AML-193 (cell line): Measurements from ENCODE around the gene RAB5B.
"Not testable (repeated sequence)": the region's sequence is repeated elsewhere in the genome, so short reads cannot be mapped to it uniquely, and the experiment has no call there.

Experiments
- DNase-seq, 2 experiments: peaks; one replicate each; lab custom pipeline; 2025; lab: John Stamatoyannopoulos, UW

The RAB5B gene

DNA sequence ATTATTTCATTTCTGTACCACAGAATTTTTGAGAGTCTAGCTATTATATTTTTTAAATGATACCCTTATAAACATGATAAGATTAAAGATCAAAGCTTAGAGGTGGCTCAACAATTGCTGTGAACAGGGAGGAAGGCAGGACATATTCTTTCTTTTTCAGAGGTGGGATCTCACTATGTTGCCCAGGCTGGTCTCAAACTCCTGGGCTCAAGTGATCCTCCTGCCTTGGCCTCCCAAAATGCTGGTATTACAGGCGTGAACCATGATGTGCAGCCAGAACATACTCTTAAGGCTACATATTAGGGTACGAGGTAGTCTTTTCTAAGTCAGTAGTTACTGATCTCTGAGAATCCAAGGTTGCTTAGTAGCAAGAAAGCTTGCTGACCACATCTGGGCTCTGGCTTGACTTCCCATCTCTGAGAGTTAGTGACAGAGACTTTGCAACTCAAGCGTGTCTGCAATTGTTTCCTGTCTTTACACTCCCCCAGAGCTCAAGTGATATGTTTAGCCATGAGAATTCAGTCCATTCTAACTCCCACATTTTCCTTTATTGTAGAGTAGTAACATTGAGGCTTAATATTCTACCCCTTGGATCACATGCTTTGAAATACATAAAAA, 8.6 kb downstream of the RAB5B start:
- peak; percentile 72 to 82 for DNase-seq

DNA sequence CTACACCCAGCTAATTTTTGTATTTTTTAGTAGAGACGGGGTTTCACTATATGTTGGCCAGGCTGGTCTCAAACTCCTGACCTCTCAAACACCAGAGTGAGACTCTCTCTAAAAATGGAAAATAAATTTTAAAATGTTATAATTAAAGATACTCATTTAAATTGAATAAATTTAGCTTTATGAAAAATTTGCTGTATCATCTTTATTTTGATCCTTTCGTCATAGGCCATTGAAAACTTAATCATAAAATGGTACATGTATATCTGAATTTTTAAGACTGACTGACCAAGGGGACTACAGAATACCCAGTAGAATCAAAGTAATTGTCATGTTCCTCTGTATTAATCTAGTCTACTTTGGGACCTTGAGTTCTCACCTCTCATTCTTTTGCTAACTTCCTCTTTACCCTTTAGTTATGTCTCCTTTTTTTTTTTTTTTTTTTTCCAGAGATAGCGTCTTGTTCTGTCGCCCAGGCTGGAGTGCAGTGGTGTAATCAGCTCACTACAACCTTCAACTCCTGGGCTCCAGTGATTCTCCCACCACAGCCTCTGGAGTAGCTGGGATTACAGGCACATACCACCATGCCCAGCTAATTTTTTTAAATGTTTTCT, 9.5 kb downstream of the RAB5B start:
- DNase-seq = peak; percentile 36 to 51

DNA sequence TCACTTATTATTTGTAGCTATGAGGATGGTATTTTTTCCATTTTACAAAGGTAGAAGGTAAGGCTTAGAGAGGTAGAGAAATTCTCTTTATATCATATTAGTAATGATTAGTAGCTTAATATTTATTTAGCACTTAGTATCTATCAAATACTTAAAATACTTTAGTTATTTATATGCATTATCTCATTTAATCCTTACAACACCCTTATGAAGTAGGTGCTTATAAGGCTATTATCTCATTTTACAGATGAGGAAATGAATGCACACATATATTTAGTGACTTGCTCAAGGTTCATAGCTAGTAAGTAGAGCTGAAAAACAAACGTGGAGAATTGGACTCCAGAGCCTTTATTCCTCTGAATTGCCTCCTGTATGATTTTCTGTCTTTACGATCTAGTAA, 11.0 kb downstream of the RAB5B start:
- DNase-seq = no peak

DNA sequence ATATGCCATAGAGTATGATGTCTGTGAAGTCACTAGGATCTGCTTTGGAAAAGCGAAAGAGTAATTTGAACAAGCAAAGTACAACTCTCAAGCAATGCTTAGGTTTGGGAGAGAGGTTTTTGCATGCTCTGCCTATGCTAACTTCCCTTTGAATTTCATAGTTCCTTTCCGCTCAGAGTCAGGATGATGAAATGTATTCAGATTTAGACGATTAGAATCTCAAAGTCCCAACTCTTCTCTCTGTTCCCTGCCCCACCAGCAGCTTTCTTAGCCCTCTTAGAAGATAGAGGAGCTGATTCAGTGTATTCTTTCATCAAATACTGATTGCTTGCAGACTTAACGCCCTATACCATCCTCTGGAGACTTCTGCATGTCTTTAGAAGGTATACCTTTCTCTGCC, 11.5 kb downstream of the RAB5B start:
- DNase-seq = no peak

DNA sequence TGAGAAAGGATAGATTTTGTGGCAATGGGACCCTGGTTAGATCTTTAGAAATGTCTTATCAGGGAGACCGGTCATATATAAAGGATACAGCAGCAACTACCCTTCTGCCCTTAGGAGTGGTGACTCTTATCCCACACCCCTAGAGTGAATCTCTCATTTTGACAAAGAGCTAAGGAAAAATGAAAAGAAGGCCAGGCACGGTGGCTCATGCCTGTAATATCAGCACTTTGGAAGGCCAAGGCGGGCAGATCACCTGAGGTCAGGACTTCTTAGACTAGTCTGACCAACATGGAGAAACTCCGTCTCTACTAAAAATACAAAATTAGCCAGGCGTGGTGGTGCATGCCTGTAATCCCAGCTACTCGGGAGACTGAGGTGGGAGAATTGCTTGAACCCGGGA, 12.1 kb downstream of the RAB5B start:
- not testable (repeated sequence) for DNase-seq

DNA sequence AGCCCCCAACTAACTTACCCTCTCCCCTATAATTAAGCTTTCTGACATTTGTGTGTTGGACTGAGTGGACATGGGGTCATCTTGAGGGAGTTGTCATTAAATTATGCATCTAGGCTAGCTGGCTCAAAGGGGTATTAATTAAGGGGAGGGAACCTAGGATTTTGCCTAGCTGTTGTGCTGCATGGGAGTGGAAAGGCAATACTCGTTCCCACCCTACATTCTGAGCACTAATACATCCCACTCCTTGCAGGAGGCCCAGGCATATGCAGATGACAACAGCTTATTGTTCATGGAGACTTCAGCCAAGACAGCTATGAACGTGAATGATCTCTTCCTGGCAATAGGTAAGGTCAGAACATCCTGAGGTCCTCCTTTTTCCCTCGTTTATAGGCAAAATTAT, 17.2 kb downstream of the RAB5B start:
- no peak for DNase-seq

DNA sequence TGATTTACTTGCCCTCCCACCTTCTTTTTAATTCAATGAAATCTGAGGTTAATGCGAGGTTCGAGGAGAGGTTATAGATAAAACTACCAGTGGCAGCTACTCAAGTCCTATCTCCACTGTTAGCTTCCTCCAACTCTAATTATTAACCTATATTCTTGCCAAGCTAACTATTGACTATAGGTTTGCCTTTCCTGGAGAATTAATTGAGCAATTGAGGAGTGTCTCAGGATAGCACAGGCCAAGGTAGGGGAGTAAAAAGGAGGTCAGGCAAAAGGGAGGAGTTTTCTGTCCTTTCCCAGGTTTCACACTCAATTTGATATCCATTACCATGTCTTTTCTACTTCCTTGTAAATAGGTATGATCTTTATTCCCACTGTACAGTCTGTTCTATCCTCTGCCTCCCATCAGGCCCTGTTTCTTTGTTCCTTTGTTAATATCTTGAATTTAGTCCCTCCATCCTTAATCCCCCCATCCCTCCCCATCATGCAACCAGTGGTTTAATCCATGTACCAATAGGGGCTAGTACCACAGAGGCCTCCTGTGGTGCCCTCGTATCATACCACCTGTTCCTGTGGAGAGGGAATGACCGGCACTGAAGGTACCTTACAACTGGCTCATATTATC, 19.5 kb downstream of the RAB5B start:
- DNase-seq = no peak

DNA sequence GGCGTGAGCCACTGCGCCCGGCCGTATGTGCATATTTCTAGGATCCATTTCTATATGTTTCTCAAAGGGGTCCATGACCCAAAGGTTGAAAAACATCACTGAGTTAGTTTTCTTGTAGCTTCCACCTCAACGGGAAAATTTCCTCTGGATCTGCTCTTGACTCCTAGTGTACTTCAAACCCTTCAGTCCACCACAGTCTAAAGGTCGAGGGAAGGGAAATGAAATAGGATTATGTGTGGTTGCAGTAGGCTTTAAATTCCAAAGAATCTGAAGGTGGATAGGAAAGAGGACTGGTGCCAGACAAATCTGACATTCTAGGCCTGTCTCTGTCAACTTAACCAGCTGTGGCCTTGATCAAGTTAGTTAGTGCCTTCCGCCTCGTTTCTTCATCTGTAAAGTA, 21.5 kb downstream of the RAB5B start:
- DNase-seq = no peak

DNA sequence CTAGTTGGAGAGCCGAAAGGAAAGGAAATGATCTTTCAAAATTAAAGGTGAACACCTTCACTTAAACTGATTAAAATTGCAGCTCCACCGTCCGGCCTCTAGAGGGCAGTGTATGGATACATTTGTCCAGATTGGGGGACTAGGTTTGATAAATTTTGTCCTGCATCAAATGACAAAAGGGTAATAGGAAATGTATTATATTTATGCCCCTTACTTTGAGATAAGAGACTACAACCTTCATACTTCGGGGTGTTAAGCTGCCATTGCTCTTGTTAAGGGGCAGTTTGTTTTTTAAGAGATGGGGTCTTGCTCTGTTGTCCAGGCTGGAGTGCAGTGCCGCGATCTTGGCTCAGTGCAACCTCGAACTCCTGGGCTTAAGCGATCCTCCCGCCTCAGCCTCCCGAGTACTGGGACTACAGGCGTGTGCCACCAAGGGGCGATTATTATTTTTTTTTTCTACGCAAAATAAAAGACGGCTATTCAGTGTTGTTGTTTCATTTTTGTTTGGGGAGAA, 22.4 kb downstream of the RAB5B start:
- peak; percentile 54 to 69 for DNase-seq

DNA sequence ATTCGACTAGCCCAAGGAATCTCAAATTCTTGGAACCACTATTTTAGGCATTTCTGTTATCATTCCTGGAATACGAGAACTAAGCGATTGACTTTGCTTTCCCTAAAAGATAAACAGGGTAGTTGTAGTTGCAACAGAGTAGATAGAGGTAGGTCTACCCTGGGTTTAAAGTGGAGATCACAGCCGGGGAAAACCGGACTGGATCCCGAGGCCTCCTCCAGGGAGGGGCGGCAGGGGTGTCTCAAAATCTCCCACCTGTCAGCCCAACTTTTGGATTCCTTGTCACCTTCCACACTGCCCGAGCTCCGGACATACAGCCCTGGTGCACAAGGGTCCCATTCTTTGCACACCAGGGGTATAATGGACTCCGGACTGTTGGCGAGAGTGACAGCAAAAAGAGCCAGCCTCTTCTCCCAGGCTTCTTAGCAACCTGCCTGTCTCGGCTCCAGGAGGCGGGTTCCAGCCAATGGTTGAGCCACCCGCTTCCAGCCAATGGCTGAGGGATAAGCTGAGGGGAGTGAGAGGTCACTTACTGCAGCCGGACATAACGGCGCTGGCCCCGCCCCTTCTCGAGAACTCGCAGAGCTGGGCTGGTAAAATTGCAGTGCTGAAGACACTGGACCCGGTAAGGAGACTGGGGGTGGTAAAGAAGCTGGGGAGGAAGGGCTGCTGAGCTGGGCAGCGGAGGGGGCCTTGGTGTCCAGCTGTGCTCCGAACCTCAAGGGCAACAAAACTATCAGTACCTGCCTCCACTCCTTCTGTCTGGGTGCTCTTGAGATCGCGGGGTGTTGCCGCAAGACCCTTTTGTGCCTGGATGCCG, 23.0 kb downstream of the RAB5B start, which contains the start of gene SUOX:
Gene SUOX (plus strand): TSS at position 562 of the 820 bp plus-strand sequence. CDS start 4,946 bp downstream, outside the sequence.
- DNase-seq = peak; percentile 96 to 97

DNA sequence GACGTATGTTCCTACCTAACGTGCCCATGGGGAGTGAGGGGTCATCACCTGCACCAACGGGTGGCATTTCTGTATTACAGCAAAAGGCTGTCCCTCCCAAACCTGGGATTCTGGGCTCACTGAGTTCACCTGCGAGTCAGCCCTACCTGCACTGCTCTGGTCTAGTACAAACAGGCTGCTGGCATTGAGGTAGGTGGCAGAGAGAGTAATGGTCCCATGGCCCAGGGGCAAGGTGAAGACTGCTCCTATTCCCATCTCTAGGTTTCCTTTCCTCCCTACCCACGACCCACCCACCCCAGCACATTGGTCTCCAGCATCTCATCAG, 23.6 kb downstream of the RAB5B start:
- no peak for DNase-seq

DNA sequence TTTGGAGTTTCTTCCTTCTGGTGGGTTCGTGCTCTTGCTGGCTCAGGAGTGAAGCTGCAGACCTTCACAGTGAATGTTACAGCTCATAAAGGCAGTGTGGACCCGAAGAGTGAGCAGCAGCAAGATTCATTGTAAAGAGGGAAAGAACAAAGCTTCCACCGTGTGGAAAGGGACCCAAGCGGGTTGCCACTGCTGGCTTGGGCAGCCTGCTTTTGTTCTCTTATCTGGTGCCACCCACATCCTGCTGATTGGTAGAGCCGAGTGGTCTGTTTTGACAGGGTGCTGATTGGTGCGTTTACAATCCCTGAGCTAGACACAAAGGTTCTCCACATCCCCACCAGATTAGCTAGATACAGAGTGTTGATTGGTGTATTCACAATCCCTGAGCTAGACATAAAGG, 25.6 kb downstream of the RAB5B start:
- DNase-seq = not testable (repeated sequence)

DNA sequence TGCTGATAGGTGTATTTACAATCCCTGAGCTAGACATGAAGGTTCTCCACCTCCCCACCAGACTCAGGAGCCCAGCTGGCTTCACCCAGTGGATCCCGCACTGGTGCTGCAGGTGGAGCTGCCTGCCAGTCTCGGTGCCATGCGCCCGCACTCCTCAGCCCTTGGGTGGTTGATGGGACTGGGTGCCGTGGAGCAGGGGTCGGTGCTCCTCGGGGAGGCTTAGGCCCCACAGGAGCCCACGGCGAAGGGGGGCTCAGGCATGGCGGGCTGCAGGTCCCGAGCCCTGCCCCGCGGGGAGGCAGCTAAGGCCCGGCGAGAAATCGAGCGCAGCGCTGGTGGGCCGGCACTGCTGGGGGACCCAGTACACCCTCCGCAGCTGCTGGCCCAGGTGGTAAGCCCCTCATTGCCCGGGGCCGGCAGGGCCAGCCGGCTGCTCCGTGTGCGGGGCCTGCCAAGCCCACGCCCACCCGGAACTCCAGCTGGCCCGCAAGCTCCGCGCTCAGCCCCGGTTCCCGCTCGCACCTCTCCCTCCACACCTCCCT, 26.2 kb downstream of the RAB5B start:
- DNase-seq = not testable (repeated sequence)

DNA sequence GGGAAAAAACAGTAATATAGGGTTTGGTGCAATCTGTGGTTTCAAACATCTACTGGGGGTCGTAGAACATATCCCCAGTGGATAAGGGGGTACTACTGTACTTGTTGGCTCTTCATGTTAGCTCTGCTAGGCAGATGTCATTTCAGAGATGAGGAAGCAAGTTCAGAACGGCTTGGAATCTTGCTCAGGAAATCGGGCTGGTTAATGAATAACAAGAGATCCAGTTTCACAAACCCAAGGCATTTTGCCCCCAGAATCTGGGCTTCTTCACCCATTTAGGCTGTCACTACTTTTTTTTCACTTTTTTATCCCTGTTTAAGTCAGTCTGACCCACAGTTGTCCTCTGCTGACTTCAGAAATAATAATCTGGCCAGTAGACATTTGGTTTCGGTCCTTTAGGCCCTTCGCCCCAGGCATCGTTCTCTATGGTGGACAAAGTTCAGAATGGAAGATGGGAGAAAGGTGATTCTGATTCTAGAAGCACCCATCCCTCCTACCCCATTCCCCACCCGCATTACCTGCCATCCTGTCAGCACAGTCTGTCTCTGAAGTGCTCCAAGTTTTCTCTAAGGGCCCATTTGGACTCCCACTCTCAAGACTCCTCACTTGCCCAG, 27.7 kb downstream of the RAB5B start:
- no peak for DNase-seq

DNA sequence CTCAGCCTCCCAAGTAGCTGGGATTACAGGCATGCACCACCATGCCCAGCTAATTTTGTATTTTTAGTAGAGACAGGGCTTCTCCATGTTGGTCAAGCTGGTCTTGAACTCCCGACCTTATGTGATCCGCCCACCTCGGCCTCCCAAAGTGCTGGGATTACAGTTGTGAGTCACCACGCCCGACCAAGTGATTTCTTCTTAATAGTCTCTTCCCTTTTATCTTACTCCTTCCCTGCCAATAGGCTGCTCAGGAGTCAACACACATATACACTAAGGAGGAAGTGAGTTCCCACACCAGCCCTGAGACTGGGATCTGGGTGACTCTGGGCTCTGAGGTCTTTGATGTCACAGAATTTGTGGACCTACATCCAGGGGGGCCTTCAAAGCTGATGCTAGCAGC, 29.5 kb downstream of the RAB5B start:
- not testable (repeated sequence) for DNase-seq

DNA sequence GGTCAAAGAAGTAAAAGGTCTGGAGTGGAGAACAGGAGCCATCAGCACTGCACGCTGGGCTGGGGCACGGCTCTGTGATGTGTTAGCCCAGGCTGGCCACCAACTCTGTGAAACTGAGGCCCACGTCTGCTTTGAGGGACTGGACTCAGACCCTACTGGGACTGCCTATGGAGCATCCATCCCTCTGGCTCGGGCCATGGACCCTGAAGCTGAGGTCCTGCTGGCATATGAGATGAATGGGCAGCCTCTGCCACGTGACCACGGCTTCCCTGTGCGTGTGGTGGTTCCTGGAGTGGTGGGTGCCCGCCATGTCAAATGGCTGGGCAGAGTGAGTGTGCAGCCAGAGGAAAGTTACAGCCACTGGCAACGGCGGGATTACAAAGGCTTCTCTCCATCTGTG, 30.3 kb downstream of the RAB5B start:
- DNase-seq = no peak

DNA sequence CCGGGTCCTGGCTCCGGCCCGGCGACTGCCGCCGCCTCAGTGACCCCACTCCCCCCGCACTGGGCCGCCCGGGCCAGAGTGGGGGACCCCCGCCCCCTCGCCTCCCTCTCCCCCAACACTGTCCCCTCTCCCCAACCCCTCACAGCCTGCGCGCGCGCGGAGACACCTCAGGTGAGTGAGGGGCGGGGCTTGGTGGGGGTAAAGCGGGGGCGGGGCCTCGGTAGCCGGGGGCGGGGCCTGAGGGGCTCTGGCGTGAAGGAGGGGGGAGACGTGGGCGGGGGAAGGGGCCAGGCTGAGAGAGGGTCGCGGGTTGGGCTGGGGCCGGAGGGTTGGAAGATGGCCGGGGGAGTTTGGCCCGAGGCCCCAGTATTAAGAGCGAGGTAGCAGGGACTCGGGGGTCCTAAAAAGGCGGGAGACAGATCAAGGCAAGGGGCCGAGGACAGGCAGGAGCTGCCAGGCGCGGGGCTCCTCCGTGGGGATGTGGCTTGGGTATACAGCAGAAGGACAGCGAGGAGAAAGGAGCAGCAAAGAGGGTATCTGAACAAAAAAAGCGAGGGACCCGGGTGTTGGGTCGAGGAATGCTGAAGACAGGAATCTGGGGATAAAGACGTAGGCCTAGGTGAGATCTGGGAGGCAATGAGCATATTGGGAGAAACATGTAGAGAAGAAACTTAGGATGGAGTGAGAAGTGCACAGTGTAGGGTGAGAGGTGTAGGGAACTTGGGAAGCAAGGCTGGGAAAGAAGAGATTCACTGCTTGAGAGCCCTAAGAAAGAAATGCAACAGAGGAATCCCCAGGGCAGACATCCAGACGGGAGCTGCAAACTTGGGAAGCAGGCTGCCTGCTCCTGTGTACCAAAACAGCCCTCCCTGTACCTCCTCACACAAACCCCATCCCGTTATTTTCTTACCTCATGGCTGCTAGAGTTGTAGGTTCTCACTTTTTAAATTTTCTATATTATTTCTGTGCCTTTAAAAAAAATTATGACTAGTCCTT, 34.0 kb downstream of the RAB5B start:
- DNase-seq = no peak

DNA sequence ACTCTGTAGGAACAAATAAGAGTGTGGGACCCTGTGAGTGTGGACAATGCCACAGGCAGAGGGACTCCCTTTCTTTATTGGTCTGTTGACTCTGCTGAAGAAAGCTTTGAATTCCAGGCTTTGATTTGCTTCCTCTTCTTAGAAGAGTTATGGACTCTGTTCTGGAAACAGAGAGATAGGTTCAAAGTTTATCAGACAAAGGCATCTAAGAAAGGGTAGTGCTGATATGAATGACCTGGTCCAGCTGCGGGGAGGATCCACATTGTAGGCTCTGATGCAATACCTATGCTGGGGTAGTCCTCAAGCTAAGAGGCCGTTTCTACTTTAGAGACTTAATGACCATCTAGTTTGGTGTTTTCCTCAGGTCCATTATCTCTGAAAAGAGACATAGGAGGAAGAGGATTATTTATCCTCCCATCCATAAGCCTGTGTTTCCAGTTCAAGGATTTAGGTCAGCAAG, 36.3 kb downstream of the RAB5B start:
- DNase-seq = no peak

DNA sequence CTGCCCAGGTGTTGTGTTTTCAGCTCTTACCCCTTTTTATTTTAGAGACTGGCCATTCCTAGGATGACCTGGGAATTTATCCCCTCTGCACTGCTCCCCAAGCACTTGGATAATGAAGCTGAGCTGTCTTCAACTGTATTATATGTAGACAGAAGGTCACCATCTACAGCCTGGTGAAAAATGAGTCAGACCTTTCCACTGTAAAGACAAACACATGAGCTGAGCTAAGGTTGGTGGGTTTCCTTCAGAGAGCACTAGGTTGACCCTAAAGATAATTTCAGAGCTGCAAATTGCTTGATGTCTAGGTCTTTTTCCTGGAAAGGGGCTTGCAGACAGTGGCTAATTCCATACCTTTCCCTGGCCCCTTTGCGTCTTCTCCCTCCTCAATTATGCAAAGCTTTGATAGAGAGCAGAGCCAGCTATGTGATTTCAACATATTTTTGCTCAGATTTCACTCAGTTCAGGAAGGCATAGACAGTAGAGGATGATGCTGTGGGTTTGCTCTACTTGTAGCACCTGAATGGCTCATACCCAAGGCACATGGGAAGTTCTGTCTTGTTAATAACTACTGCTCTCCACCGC, 37.7 kb downstream of the RAB5B start:
- DNase-seq = no peak

DNA sequence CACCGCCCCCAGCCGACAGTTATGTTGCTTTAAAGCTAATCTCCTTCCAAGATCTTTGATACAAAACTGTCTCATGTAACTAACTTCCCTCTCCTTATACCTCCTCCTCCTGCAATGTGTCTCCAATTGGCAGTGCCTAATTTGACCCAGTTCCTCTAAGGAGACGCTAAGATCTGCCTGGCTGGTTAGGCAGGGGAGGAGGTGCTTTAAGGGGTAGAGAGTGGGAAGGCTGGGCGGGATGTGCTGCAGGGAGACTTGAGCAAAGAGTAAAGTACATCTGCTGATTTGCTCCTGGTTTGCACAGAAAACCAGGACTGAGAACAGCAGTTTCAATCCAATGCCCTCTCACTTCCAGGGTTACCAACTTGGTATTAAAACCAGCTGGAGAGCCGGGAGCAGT, 39.6 kb downstream of the RAB5B start:
- no peak for DNase-seq
